C4-2B (cell line): ENCODE data around the gene QSOX2.

Experiments
- CTCF ChIP-seq: fragments of 450-650 bp; conservative IDR thresholded peaks from 2 replicates; pipeline ENCODE4 v1.5.1; 2017; ENCODE audit warnings: mild to moderate bottlenecking
- ZFX ChIP-seq: fragments of 450-650 bp; IDR thresholded peaks from 2 replicates; pipeline ENCODE4 v1.6.1; 2017

- no peak for TF ChIP-seq CTCF
- TF ChIP-seq ZFX: no peak
Observed at GRCh38 chr9:136182850-136183422, 62.7 kb downstream of the QSOX2 start.
